H1 (cell line): ENCODE data around the gene PDZRN3.

ENCODE experiments used
- BRCA1 ChIP-seq: IDR thresholded peaks from 2 replicates; pipeline ENCODE4 v1.6.1; 2012; ENCODE audit warnings: low read depth, low read length, improper control_type of control experiment
- JUN ChIP-seq: IDR thresholded peaks from 2 replicates; pipeline ENCODE4 v1.6.1; 2011; ENCODE audit warnings: low read depth, mild to moderate bottlenecking, improper control_type of control experiment, low read length
- TF ChIP-seq, protein P1 (sequence below): IDR thresholded peaks from 2 replicates; pipeline ENCODE4 v1.6.1; 2012; ENCODE audit warnings: inconsistent platforms

- no peak for TF ChIP-seq BRCA1
- TF ChIP-seq, protein P1, sequence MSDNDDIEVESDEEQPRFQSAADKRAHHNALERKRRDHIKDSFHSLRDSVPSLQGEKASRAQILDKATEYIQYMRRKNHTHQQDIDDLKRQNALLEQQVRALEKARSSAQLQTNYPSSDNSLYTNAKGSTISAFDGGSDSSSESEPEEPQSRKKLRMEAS, result no peak
- TF ChIP-seq JUN, result no peak
These were observed 150.8 kb downstream of the PDZRN3 start for GRCh38 chr3:73473898-73474416.
